Activated CD4-positive, alpha-beta memory T cell treated with anti-CD3 and anti-CD28 coated beads, Interleukin-2, amount 10 ng/mL, durations not matched to agents 7 days and 5 days (primary cell): ENCODE data around the gene ABCC6. TPM values are rescaled to one million over a fixed set of nuclear protein-coding genes. Genes with fewer than 3 reads are reported as not detected.
"Not testable (repeated sequence)": the region's sequence is repeated elsewhere in the genome, so short reads cannot be mapped to it uniquely, and the experiment has no call there.

Source experiments
- CTCF ChIA-PET: fragments of 350-600 bp; sonication (Branson Sonifier 250); formaldehyde crosslinking; loops from one replicate; lab custom pipeline; 2021; ENCODE audit warnings: antibody characterized with exemption, inconsistent platforms; lab: Charles Lee
- POLR2A ChIA-PET: fragments of 350-600 bp; sonication (Branson Sonifier 250); formaldehyde crosslinking; loops from one replicate; lab custom pipeline; 2021; ENCODE audit warnings: antibody characterized with exemption; lab: Charles Lee
- DNase-seq: peaks from one replicate; pipeline ENCODE4 v3.0.0-alpha.2; 2020
- H3K27ac Mint-ChIP-seq: one replicate; pipeline ENCODE4 v1.8.0; 2021; ENCODE audit warnings: mild to moderate bottlenecking, mixed read lengths
- H3K27me3 Mint-ChIP-seq: one replicate; pipeline ENCODE4 v1.8.0; 2021; ENCODE audit warnings: mixed read lengths
- H3K36me3 Mint-ChIP-seq: one replicate; pipeline ENCODE4 v1.8.0; 2021; ENCODE audit warnings: low read depth, mixed read lengths
- H3K4me1 Mint-ChIP-seq: one replicate; pipeline ENCODE4 v1.8.0; 2021; ENCODE audit warnings: mixed read lengths
- H3K4me3 Mint-ChIP-seq: one replicate; pipeline ENCODE4 v1.8.0; 2021; ENCODE audit warnings: mild to moderate bottlenecking, mixed read lengths
- H3K9me3 Mint-ChIP-seq: one replicate; pipeline ENCODE4 v1.8.0; 2021; ENCODE audit warnings: mixed read lengths
- total RNA-seq, 2 experiments: library from RNA; stranded (reverse); gene quantifications; one replicate each; pipeline ENCODE4 v1.2.3, GENCODE V29; 2021

Gene ABCC6
- total RNA-seq, 2 experiments from 2014 or later, result 0.05 TPM; not detected in 1

DNA sequence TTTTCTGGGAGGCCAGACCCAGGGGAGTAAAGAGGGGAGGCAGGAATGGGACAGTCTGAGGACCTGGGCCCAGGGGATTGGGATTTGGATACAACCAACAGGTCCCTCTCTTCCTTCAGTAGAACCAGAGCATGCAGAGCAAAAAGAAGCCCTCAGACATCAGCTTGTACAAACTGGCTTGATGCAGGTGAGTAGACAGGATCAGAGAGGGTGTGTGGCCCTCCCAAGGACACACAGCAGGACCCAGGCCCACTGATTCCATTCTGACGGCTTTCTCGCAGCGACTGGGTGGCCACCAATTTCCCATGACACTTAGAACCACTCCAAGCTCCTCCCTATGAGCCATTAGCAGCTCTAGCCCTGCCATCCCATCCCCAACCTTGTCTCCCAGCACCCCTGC lies 63.6 kb downstream of the ABCC6 start:
- DNase-seq, result no peak
- POLR2A ChIA-PET, result no interaction called here
- H3K27me3 Mint-ChIP-seq, result peaks cover 3% of the 10 kb centered on the region
- H3K4me1 Mint-ChIP-seq, result no peaks in the 10 kb centered on the region
- no peak overlapping the region for H3K4me3 Mint-ChIP-seq
- CTCF ChIA-PET, result no interaction called here
- no peaks in the 10 kb centered on the region for H3K36me3 Mint-ChIP-seq
- H3K9me3 Mint-ChIP-seq, result peaks cover 17% of the 10 kb centered on the region
- H3K27ac Mint-ChIP-seq, result no peak overlapping the region

GRCh38 chr16:16158741-16159374 lies 64.4 kb downstream of the ABCC6 start:
- ChIA-PET CTCF (no interaction called here), POLR2A (no interaction called here)
- H3K27me3 Mint-ChIP-seq, result peaks cover 3% of the 10 kb centered on the region
- no peak overlapping the region for H3K27ac Mint-ChIP-seq
- no peak for DNase-seq
- no peaks in the 10 kb centered on the region for H3K36me3 Mint-ChIP-seq
- no peaks in the 10 kb centered on the region for H3K4me1 Mint-ChIP-seq
- H3K4me3 Mint-ChIP-seq, result no peak overlapping the region
- H3K9me3 Mint-ChIP-seq, result peaks cover 17% of the 10 kb centered on the region

DNA sequence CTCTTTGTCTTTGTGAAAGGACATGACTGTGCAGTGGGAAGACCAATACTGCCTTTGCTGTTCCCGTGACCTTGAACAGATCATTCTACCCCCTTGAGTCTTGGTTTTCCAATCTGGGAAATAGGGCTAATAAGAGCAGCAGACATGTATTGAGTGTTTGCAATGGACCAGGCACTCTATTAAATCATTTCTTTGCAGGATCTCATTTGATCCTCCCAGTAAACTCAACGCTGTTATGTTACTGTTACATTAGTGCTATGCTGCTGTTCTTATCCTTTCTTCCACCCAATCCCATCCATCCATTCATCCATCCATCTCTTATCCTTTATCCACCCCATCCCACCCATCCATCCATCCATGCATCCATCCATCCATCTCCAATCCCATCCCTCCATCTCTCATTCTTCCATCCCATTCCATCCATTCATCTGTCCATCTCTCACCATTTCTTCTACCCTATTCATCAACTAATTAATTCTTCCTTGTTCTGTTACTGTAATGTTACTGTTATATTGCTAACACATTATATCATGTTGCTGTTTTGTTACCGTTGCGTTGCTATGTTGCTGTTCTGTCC lies 65.1 kb downstream of the ABCC6 start:
- no peaks in the 10 kb centered on the region for H3K36me3 Mint-ChIP-seq
- H3K4me3 Mint-ChIP-seq, result no peak overlapping the region
- POLR2A ChIA-PET, result no interaction called here

GRCh38 chr16:16157166-16157565 lies 66.1 kb downstream of the ABCC6 start:
- Mint-ChIP-seq H3K27me3 (peaks cover 5% of the 10 kb centered on the region), H3K4me3 (no peak overlapping the region), H3K27ac (no peak overlapping the region), H3K36me3 (no peaks in the 10 kb centered on the region), H3K4me1 (no peaks in the 10 kb centered on the region), H3K9me3 (peaks cover 17% of the 10 kb centered on the region)
- POLR2A ChIA-PET, result no interaction called here
- CTCF ChIA-PET, result no interaction called here
- no peak for DNase-seq

More for the DNA sequence above, 65.1 kb downstream of the ABCC6 start:
- DNase-seq, result no peak
- H3K27ac Mint-ChIP-seq, result no peak overlapping the region
- CTCF ChIA-PET, result no interaction called here
- H3K9me3 Mint-ChIP-seq, result peaks cover 17% of the 10 kb centered on the region
- peaks cover 5% of the 10 kb centered on the region for H3K27me3 Mint-ChIP-seq
- H3K4me1 Mint-ChIP-seq, result no peaks in the 10 kb centered on the region

DNA sequence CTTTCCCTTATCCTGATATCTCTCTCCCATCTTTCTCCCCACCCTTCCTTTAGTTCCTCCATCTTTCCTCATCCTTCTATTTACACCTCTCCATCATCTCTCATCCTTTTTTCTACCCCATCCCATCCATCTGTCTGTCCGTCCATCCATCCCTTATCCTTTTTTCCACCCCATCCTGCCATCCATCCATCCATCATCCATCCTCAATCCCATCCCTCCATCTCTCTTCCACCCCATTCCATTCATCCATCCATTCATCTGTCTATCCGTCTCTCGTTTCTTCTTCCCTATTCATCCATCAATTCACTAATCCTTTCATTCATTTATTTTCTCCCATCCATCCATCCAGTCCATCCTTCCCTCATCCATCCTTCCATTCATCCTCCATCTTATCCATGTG lies 68.1 kb downstream of the ABCC6 start:
- no peak for DNase-seq
- Mint-ChIP-seq H3K27me3 (peaks cover 2% of the 10 kb centered on the region), H3K4me3 (no peak overlapping the region), H3K36me3 (no peaks in the 10 kb centered on the region), H3K4me1 (no peaks in the 10 kb centered on the region), H3K9me3 (peaks cover 17% of the 10 kb centered on the region), H3K27ac (no peak overlapping the region)
- POLR2A ChIA-PET, result no interaction called here
- CTCF ChIA-PET, result no interaction called here

DNA sequence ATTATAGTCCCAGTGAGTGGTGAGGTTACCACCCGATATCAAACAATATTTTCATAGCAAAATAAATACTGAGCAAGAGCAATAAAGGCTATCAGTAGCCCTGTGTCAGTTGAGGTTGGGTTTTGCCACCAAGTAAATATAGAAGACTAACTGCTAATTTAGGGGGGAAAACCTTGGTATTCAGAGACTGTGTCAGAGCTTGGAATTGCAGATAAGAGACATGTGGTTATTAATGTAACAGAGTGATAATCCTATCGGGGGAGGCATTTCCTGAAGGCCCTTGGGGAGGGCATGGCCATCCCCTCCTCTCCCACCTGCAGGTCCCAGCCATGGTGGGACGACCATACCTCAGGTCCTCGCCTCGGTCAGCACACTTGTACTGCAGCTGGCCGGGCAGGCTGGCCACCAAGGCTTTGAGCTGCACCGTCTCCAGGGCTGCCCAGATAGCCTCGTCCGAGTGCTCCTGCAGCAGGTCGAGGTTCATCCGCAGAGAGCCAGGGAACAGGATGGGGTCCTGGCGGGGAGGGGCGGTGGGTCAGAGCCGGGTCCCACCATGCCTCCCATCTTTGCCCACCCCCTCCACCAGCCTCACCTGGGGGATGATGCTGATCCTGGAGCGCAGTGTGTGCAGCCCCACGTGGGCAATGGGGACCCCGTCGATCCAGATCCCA lies 68.9 kb downstream of the ABCC6 start:
- CTCF ChIA-PET, result no interaction called here
- peaks cover 2% of the 10 kb centered on the region for H3K27me3 Mint-ChIP-seq
- DNase-seq, result no peak
- POLR2A ChIA-PET, result no interaction called here
- no peaks in the 10 kb centered on the region for H3K36me3 Mint-ChIP-seq
- no peaks in the 10 kb centered on the region for H3K4me1 Mint-ChIP-seq
- no peak overlapping the region for H3K27ac Mint-ChIP-seq
- H3K4me3 Mint-ChIP-seq, result no peak overlapping the region
- H3K9me3 Mint-ChIP-seq, result peaks cover 12% of the 10 kb centered on the region

- H3K4me1 Mint-ChIP-seq, H3K27ac Mint-ChIP-seq, H3K36me3 Mint-ChIP-seq, H3K4me3 Mint-ChIP-seq, POLR2A ChIA-PET, CTCF ChIA-PET, DNase-seq, H3K27me3 Mint-ChIP-seq, H3K9me3 Mint-ChIP-seq: not testable (repeated sequence)
These were observed 70.3 kb downstream of the ABCC6 start for GRCh38 chr16:16153000-16153399.

DNA sequence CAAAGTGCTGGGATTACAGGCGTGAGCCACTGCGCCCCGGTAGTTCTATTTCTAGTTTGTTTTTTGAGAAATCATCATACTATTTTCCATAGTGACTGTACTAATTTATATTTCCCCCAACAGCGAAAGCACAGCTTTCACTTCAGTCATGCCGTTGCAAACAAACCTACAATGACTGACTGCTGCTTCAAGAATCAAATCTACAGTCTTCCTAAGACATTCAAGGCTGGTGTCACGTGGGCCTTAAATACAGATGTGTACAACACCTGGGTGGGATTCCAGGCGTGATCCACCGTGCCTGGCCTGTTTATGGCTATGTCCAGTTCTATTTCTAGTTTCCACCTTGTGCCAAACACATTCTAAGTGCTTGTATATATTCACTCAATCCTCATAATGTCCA lies 72.0 kb downstream of the ABCC6 start:
- Mint-ChIP-seq H3K4me1 (no peaks in the 10 kb centered on the region), H3K4me3 (no peak overlapping the region), H3K9me3 (no peaks in the 10 kb centered on the region), H3K36me3 (no peaks in the 10 kb centered on the region), H3K27ac (no peak overlapping the region), H3K27me3 (peaks cover 2% of the 10 kb centered on the region)
- POLR2A ChIA-PET, result no interaction called here
- no peak for DNase-seq
- CTCF ChIA-PET, result no interaction called here

GRCh38 chr16:16150878-16151152 lies 72.5 kb downstream of the ABCC6 start:
- H3K27me3 Mint-ChIP-seq, result peaks cover 2% of the 10 kb centered on the region
- no peaks in the 10 kb centered on the region for H3K9me3 Mint-ChIP-seq
- H3K4me3 Mint-ChIP-seq, result no peak overlapping the region
- no peak for DNase-seq
- ChIA-PET CTCF (no interaction called here), POLR2A (no interaction called here)
- no peaks in the 10 kb centered on the region for H3K36me3 Mint-ChIP-seq
- H3K4me1 Mint-ChIP-seq, result no peaks in the 10 kb centered on the region
- H3K27ac Mint-ChIP-seq, result no peak overlapping the region

- POLR2A ChIA-PET, result no interaction called here
- DNase-seq, result no peak
- Mint-ChIP-seq H3K4me1 (no peaks in the 10 kb centered on the region), H3K4me3 (no peak overlapping the region), H3K36me3 (peaks cover 4% of the 10 kb centered on the region), H3K9me3 (no peaks in the 10 kb centered on the region), H3K27ac (no peak overlapping the region), H3K27me3 (peaks cover 2% of the 10 kb centered on the region)
- CTCF ChIA-PET, result no interaction called here
These were observed 73.0 kb downstream of the ABCC6 start for GRCh38 chr16:16150117-16150877.

- Mint-ChIP-seq H3K9me3 (no peaks in the 10 kb centered on the region), H3K36me3 (peaks cover 4% of the 10 kb centered on the region), H3K4me1 (no peaks in the 10 kb centered on the region), H3K27me3 (peaks cover 2% of the 10 kb centered on the region), H3K4me3 (no peak overlapping the region), H3K27ac (no peak overlapping the region)
- no peak for DNase-seq
- ChIA-PET CTCF (no interaction called here), POLR2A (no interaction called here)
These were observed 73.6 kb downstream of the ABCC6 start for GRCh38 chr16:16149710-16150116.

DNA sequence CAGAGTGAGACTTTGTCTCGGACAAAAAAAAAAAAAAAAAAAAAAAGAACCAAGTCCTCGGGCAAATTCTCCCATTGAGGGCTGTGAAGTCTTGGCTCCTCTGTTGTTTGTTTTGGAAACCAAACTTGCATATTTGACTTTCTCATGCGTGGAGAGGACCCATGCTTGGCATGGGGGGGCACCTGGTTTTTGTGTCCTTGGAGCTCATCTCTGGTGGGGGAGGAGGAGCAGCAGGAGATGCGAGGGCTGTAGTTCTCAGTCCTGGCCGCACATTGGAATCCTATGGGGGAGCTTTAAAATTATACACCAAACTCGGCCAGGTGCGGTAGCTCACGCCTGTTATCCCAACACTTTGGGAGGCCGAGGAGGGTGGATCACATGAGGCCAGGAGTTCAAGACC lies 74.5 kb downstream of the ABCC6 start:
- no peak overlapping the region for H3K27ac Mint-ChIP-seq
- ChIA-PET CTCF (interaction anchor here (0.7 kb wide), 1 partner anchor 33 kb away, joined by 5 read pairs; no protein-coding TSS in a partner anchor), POLR2A (interaction anchor here (1.2 kb wide), 1 partner anchor 37 kb away, joined by 3 read pairs; no protein-coding TSS in a partner anchor)
- no peak overlapping the region for H3K4me3 Mint-ChIP-seq
- H3K4me1 Mint-ChIP-seq, result no peaks in the 10 kb centered on the region
- H3K27me3 Mint-ChIP-seq, result peaks cover 2% of the 10 kb centered on the region
- H3K9me3 Mint-ChIP-seq, result no peaks in the 10 kb centered on the region
- no peak for DNase-seq
- peaks cover 9% of the 10 kb centered on the region for H3K36me3 Mint-ChIP-seq

DNA sequence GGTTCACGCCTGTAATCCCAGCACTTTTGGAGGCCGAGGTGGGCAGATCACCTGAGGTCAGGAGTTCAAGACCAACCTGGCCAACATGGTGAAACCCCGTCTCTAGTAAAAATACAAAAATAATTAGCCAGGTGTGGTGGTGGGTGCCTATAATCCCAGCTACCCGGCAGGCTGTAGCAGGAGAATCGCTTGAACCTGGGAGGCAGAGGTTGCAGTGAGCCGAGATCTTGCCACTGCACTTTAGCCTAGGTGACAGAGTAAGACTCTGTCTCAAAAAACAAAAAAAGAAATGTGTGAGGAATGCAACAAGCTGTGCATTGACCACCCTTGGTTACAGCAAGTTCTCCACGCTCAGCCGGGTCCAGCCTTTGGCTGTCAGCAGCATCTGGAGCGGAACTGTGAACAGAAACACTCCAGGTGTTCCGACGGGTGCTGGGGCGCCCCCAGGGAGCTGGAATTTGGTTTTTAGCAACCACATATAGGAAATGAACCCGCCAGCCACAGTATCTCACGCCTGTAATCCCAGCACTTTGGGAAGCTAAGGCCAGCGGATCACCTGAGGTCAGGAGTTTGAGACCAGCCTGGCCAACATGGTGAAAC lies 75.2 kb downstream of the ABCC6 start:
- H3K36me3 Mint-ChIP-seq, result peaks cover 11% of the 10 kb centered on the region
- H3K27me3 Mint-ChIP-seq, H3K27ac Mint-ChIP-seq, H3K4me1 Mint-ChIP-seq, DNase-seq, H3K9me3 Mint-ChIP-seq, H3K4me3 Mint-ChIP-seq, CTCF ChIA-PET: not testable (repeated sequence)
- POLR2A ChIA-PET, result interaction anchor here (1.2 kb wide), 1 partner anchor 38 kb away, joined by 3 read pairs; no protein-coding TSS in a partner anchor
